Caco-2 (cell line): Measurements from ENCODE around the gene ABCA7. TPM values are rescaled to one million over a fixed set of nuclear protein-coding genes. Genes with fewer than 3 reads are reported as not detected.

Experiments used
- BruUV-seq: library from RNA; stranded (reverse); fragments of 400-500 nt; replicated peaks from 2 replicates; lab custom pipeline; 2021; lab: Mats Ljungman, UMichigan
- CTCF ChIA-PET: fragments of 300-600 bp; sonication (Branson Sonifier 250); formaldehyde crosslinking; loops from one replicate; lab custom pipeline; 2022; ENCODE audit warnings: antibody characterized with exemption; lab: Charles Lee
- POLR2A ChIA-PET: fragments of 300-600 bp; sonication (Branson Sonifier 250); formaldehyde crosslinking; loops from one replicate; lab custom pipeline; 2022; ENCODE audit warnings: antibody characterized with exemption; lab: Charles Lee
- DNase-seq, 2 experiments: peaks; one replicate each; pipeline versions ENCODE4 v3.0.0 to v3.0.0-alpha.2; 2020 to 2022
- H3K27me3 ChIP-seq: replicated peaks from 2 replicates; pipeline ENCODE4 v1.6.0; 2011; ENCODE audit warnings: low read length; ENCODE audit not compliant: control insufficient read depth, insufficient read depth
- H3K36me3 ChIP-seq: 2 replicates; pipeline ENCODE4 v1.5.1; 2011; ENCODE audit warnings: low read length; ENCODE audit not compliant: control insufficient read depth, insufficient read depth
- H3K4me1 ChIP-seq: fragments of 250-450 bp; sonication (Bioruptor Pico); 2 replicates; pipeline ENCODE4 v1.5.1; 2020; ENCODE audit warnings: mild to moderate bottlenecking
- H3K4me3 ChIP-seq: 2 replicates; pipeline ENCODE4 v1.5.1; 2011; ENCODE audit warnings: low read depth, mild to moderate bottlenecking, control low read depth, low read length
- H3K9me3 ChIP-seq: fragments of 250-450 bp; sonication (Bioruptor Pico); 2 replicates; pipeline ENCODE4 v1.5.1; 2020; ENCODE audit warnings: mild to moderate bottlenecking, moderate library complexity
- H3K27ac Mint-ChIP-seq: one replicate; pipeline ENCODE4 v1.8.0; 2022; ENCODE audit warnings: mixed read lengths; ENCODE audit not compliant: unreplicated experiment
- H3K27me3 Mint-ChIP-seq: one replicate; pipeline ENCODE4 v1.8.0; 2022; ENCODE audit warnings: mixed read lengths; ENCODE audit not compliant: insufficient read depth, unreplicated experiment
- H3K36me3 Mint-ChIP-seq: one replicate; pipeline ENCODE4 v1.8.0; 2022; ENCODE audit warnings: mild to moderate bottlenecking, mixed read lengths; ENCODE audit not compliant: insufficient read depth, unreplicated experiment
- H3K4me1 Mint-ChIP-seq: one replicate; pipeline ENCODE4 v1.8.0; 2022; ENCODE audit warnings: low read depth, mixed read lengths; ENCODE audit not compliant: unreplicated experiment
- H3K4me3 Mint-ChIP-seq: one replicate; pipeline ENCODE4 v1.8.0; 2022; ENCODE audit warnings: mild to moderate bottlenecking, moderate library complexity, mixed read lengths; ENCODE audit not compliant: unreplicated experiment
- H3K9me3 Mint-ChIP-seq: one replicate; pipeline ENCODE4 v1.8.0; 2022; ENCODE audit warnings: mixed read lengths; ENCODE audit not compliant: unreplicated experiment
- intact Hi-C: fragments of 100-400 bp; cut with micrococcal nuclease; formaldehyde crosslinking; loops from one replicate; pipeline ENCODE4 v1.10.0; 2022; ENCODE audit not compliant: unreplicated experiment
- total RNA-seq: library from RNA; stranded (reverse); gene quantifications from 2 replicates; pipeline ENCODE4 v1.2.3, GENCODE V29; 2022
- TF ChIP-seq, protein P1 (sequence below), 2 experiments: fragments of 200-600 bp in 1 of 2; IDR thresholded peaks; 1 replicate in 1 of 2; 2 replicates in 1 of 2; pipeline versions ENCODE4 v1.5.1 to v1.8.0; 2011 to 2022; ENCODE audit warnings: antibody characterized with exemption in 1 of 2, control low read depth in 1 of 2, inconsistent platforms in 1 of 2, low read depth in 1 of 2, low read length in 1 of 2, mild to moderate bottlenecking in 1 of 2, moderate library complexity in 1 of 2; ENCODE audit not compliant: insufficient read depth in 1 of 2, severe bottlenecking in 1 of 2, unreplicated experiment in 1 of 2

ABCA7 gene
- total RNA-seq, 1 experiment from 2014 or later: 45.9 TPM

DNA sequence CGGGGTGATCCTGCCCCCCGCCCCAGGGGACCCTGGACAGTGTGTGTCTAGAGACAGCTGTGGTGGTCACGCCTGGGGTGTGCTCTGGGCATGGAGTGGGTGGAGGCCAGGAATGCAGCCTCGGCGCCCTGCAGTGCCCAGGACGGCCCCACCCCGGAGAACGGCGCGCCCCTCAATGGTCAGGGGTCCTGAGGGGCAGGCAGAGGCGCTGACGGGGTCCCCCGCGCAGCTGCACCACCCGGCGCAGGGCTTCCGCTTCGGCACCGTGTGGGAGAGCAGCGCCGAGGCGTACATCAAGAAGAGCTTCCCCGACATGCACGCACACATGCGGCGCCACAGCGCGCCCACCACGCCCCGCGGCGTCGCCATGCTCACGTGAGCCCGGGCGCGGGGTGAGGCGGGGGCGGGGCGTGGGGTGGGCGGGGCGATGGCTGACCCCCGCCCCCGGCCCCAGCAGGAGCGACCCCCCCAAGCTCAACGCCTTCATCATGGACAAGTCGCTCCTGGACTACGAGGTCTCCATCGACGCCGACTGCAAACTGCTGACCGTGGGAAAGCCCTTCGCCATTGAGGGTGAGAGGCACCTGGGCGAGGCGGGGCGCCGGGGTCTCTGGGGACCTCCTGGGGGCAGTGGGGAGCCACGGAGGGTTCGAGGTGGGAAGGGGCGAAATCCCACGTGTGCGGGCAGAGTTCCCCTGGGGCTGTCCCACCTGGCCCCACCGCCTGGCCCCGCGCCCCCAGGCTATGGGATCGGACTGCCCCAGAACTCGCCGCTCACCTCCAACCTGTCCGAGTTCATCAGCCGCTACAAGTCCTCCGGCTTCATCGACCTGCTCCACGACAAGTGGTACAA, 32.3 kb upstream of the ABCA7 start:
- intact Hi-C loops: no loop called here
- TF ChIP-seq, protein P1, sequence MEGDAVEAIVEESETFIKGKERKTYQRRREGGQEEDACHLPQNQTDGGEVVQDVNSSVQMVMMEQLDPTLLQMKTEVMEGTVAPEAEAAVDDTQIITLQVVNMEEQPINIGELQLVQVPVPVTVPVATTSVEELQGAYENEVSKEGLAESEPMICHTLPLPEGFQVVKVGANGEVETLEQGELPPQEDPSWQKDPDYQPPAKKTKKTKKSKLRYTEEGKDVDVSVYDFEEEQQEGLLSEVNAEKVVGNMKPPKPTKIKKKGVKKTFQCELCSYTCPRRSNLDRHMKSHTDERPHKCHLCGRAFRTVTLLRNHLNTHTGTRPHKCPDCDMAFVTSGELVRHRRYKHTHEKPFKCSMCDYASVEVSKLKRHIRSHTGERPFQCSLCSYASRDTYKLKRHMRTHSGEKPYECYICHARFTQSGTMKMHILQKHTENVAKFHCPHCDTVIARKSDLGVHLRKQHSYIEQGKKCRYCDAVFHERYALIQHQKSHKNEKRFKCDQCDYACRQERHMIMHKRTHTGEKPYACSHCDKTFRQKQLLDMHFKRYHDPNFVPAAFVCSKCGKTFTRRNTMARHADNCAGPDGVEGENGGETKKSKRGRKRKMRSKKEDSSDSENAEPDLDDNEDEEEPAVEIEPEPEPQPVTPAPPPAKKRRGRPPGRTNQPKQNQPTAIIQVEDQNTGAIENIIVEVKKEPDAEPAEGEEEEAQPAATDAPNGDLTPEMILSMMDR (IDR thresholded peaks at IDR 0.05; ENCODE audit: insufficient read depth in 1 of 2, low read depth in 1 of 2, low read length in 1 of 2, severe bottlenecking in 1 of 2, unreplicated experiment in 1 of 2): no peak
- ChIA-PET POLR2A (no interaction called here), CTCF (no interaction called here)
- Mint-ChIP-seq H3K4me3 (no peak overlapping the region), H3K9me3 (no peaks in the 10 kb centered on the region), H3K36me3 (peaks cover 30% of the 10 kb centered on the region), H3K27me3 (peaks cover 2% of the 10 kb centered on the region), H3K27ac (no peak overlapping the region), H3K4me1 (no peaks in the 10 kb centered on the region)
- H3K27me3 ChIP-seq: no peaks in the 10 kb centered on the region
- no TSS peak for BruUV-seq
- no peaks in the 10 kb centered on the region for H3K9me3 ChIP-seq
- H3K4me3 ChIP-seq: no peak overlapping the region
- no peaks in the 10 kb centered on the region; the same call in 1 of the 2 replicates for H3K36me3 ChIP-seq
- no peak for DNase-seq
- no peaks in the 10 kb centered on the region for H3K4me1 ChIP-seq

GRCh38 chr19:1008268-1009040, 31.5 kb upstream of the ABCA7 start:
- CTCF ChIA-PET: no interaction called here
- H3K36me3 ChIP-seq: no peaks in the 10 kb centered on the region; the same call in 1 of the 2 replicates
- H3K9me3 ChIP-seq: no peaks in the 10 kb centered on the region
- TF ChIP-seq, protein P1 (IDR thresholded peaks at IDR 0.05; ENCODE audit: insufficient read depth in 1 of 2, low read depth in 1 of 2, low read length in 1 of 2, severe bottlenecking in 1 of 2, unreplicated experiment in 1 of 2): no peak
- DNase-seq: no peak
- H3K36me3 Mint-ChIP-seq: peaks cover 31% of the 10 kb centered on the region
- POLR2A ChIA-PET: no interaction called here
- H3K4me3 Mint-ChIP-seq: no peak overlapping the region
- no peaks in the 10 kb centered on the region for H3K4me1 ChIP-seq
- intact Hi-C loops: no loop called here
- H3K9me3 Mint-ChIP-seq: no peaks in the 10 kb centered on the region
- no peaks in the 10 kb centered on the region for H3K27me3 Mint-ChIP-seq
- no peak overlapping the region for H3K4me3 ChIP-seq
- H3K4me1 Mint-ChIP-seq: no peaks in the 10 kb centered on the region
- no peaks in the 10 kb centered on the region for H3K27me3 ChIP-seq
- H3K27ac Mint-ChIP-seq: no peak overlapping the region
- BruUV-seq: no TSS peak
